OCI-LY7 (cell line): ENCODE measurements around the gene ATG10.

Experiments used
- EZH2phosphoT487 ChIP-seq: fragments of 200-600 bp; sonication (generic); IDR thresholded peaks from 2 replicates; pipeline ENCODE4 v1.6.1; 2018; ENCODE audit warnings: low read depth, borderline replicate concordance, mild to moderate bottlenecking, mixed run types, antibody characterized with exemption, low read length, moderate library complexity, mixed read lengths
- TF ChIP-seq, protein P1 (sequence below): fragments of 200-600 bp; sonication (generic); conservative IDR thresholded peaks from 2 replicates; pipeline ENCODE4 v1.5.1; 2014; ENCODE audit warnings: mild to moderate bottlenecking, antibody characterized with exemption, low read length, moderate library complexity, mixed read lengths

DNA sequence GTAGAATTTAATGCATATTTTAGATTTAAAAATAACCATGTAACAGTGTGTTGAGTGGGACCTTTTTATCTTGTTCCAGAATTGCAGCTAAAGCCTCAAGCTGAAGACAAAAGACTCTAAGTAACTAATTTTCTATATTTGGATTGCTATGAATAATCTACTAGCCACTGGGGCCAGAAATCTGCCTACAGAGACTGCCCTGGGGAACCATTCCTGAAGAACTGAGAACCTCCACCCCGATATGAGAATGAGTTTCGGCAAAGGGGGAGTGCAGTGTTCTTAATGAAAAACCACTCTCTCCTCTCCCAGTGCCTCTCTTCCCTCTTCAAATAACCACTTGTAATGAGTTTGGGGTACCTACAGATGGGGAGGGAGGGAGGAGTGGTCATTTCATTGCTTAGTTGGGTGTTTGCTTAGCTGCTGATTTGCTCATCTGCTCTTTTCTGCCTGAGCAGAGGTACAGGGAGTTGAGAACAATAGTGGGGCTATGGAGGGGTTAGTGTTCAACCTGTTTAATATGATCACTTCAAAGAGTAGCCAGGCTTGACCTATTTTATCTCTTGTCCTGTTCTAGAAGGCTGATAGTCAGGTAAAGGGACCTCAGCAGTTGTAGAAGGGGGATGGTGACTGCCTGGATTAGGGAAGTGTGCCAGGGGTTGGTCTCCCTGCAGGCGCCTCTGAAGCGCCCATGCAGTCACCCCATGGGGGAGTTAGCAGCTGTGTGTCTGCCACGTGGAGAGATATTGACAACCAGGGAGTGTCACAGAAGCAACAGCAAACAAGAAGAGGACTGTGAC is 47.7 kb downstream of the ATG10 start:
- TF ChIP-seq, protein P1, sequence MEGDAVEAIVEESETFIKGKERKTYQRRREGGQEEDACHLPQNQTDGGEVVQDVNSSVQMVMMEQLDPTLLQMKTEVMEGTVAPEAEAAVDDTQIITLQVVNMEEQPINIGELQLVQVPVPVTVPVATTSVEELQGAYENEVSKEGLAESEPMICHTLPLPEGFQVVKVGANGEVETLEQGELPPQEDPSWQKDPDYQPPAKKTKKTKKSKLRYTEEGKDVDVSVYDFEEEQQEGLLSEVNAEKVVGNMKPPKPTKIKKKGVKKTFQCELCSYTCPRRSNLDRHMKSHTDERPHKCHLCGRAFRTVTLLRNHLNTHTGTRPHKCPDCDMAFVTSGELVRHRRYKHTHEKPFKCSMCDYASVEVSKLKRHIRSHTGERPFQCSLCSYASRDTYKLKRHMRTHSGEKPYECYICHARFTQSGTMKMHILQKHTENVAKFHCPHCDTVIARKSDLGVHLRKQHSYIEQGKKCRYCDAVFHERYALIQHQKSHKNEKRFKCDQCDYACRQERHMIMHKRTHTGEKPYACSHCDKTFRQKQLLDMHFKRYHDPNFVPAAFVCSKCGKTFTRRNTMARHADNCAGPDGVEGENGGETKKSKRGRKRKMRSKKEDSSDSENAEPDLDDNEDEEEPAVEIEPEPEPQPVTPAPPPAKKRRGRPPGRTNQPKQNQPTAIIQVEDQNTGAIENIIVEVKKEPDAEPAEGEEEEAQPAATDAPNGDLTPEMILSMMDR: no peak
- no peak for TF ChIP-seq EZH2phosphoT487
